ENCODE data around the gene AMPH. TPM values are rescaled to one million over a fixed set of nuclear protein-coding genes. Genes with fewer than 3 reads are reported as not detected.

Gene AMPH
- total and polyA plus RNA-seq, 8 donors, result 0.22 to 6.8 (median 1.3) TPM

GRCh38 chr7:38629651-38630510, 1.3 kb downstream of the AMPH start:
- peaks cover 0 to 7% (median 0%) of the 10 kb centered on the region in 4 donors for H3K27me3 ChIP-seq
- no peak overlapping the region for H3K27ac ChIP-seq
- no peaks in the 10 kb centered on the region for H3K4me1 ChIP-seq
- 38 to 42% methylated on average over 12 of the region's 12 CpGs for WGBS, 2 donors
- no peak for FAIRE-seq
- DNase-seq, result no peak
- no peak overlapping the region for H3K4me3 ChIP-seq
- ATAC-seq, result no peak
- TF ChIP-seq, protein P1, sequence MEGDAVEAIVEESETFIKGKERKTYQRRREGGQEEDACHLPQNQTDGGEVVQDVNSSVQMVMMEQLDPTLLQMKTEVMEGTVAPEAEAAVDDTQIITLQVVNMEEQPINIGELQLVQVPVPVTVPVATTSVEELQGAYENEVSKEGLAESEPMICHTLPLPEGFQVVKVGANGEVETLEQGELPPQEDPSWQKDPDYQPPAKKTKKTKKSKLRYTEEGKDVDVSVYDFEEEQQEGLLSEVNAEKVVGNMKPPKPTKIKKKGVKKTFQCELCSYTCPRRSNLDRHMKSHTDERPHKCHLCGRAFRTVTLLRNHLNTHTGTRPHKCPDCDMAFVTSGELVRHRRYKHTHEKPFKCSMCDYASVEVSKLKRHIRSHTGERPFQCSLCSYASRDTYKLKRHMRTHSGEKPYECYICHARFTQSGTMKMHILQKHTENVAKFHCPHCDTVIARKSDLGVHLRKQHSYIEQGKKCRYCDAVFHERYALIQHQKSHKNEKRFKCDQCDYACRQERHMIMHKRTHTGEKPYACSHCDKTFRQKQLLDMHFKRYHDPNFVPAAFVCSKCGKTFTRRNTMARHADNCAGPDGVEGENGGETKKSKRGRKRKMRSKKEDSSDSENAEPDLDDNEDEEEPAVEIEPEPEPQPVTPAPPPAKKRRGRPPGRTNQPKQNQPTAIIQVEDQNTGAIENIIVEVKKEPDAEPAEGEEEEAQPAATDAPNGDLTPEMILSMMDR (IDR thresholded peaks at IDR 0.05), result no peak
- H3K36me3 ChIP-seq, result no peaks in the 10 kb centered on the region
- H3K9me3 ChIP-seq, result no peaks in the 10 kb centered on the region
- intact Hi-C loops (cut with DNase I), result no loop called here

GRCh38 chr7:38628630-38629385, 2.4 kb downstream of the AMPH start:
- Histone ChIP-seq H3K27ac (no peak overlapping the region), H3K9me3 (no peaks in the 10 kb centered on the region), H3K4me1 (no peaks in the 10 kb centered on the region), H3K4me3 (no peak overlapping the region), H3K27me3 (peaks cover 0 to 7% (median 0%) of the 10 kb centered on the region in 4 donors), H3K36me3 (no peaks in the 10 kb centered on the region)
- WGBS, 2 donors, result 55 to 67% methylated on average over 5 of the region's 5 CpGs
- intact Hi-C loops (cut with DNase I), result no loop called here
- TF ChIP-seq, protein P1 (IDR thresholded peaks at IDR 0.05), result no peak
- ATAC-seq (no peak), DNase-seq (no peak), FAIRE-seq (no peak)

- no peaks in the 10 kb centered on the region for H3K36me3 ChIP-seq
- no peaks in the 10 kb centered on the region for H3K9me3 ChIP-seq
- no peak overlapping the region for H3K27ac ChIP-seq
- no peaks in the 10 kb centered on the region for H3K4me1 ChIP-seq
- FAIRE-seq (no peak), ATAC-seq (no peak), DNase-seq (no peak)
- no peak overlapping the region for H3K4me3 ChIP-seq
- H3K27me3 ChIP-seq, result peaks cover 0 to 4% (median 0%) of the 10 kb centered on the region in 4 donors
- intact Hi-C loops (cut with DNase I), result no loop called here
- TF ChIP-seq, protein P1 (IDR thresholded peaks at IDR 0.05), result no peak
These were observed 5.3 kb downstream of the AMPH start for GRCh38 chr7:38625866-38626265.

DNA sequence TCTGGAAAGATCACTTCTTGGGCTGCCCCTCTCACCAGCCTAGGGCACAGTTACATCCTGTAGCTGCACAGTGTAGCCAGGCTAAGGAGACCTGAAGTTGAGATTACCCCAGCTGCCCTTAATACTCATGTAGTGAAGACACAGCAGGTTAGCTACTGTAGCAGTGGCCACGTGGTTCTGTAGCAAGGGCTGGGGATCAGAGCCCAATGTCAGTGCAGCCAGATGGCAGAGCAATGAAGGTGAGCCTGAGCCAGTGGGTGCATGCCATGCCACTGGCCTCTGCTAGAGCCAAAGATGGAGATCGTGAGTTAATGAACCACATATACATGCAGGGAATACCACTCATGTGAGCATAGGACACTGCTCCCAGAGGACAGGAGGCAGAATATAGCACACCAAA, 15.5 kb downstream of the AMPH start:
- H3K4me1 ChIP-seq, result no peaks in the 10 kb centered on the region
- TF ChIP-seq, protein P1 (IDR thresholded peaks at IDR 0.05), result no peak
- no peaks in the 10 kb centered on the region for H3K9me3 ChIP-seq
- WGBS, 2 donors, result 38 to 54% methylated on average over 2 of the region's 2 CpGs
- FAIRE-seq, result no peak
- ATAC-seq, result no peak
- no peaks in the 10 kb centered on the region for H3K36me3 ChIP-seq
- H3K4me3 ChIP-seq, result no peak overlapping the region
- H3K27me3 ChIP-seq, result no peaks in the 10 kb centered on the region
- intact Hi-C loops (cut with DNase I), result no loop called here
- H3K27ac ChIP-seq, result no peak overlapping the region
- no peak for DNase-seq
